Tibial nerve (tissue), 4 donors: ENCODE data around the gene APP.

ENCODE experiments used
- CTCF ChIP-seq, 5 experiments: fragments of 200-600 bp in 3 of 5; fragments of 450-650 bp in 2 of 5; sonication (generic) in 3 of 5; IDR thresholded peaks; one replicate each; pipeline ENCODE4 v1.5.1; 2016 to 2019; ENCODE audit warnings: antibody characterized with exemption in 5 of 5, mild to moderate bottlenecking in 3 of 5, moderate library complexity in 2 of 5
- EP300 ChIP-seq, 2 donors: sonication (generic); formaldehyde crosslinking; IDR thresholded peaks; one replicate each; pipeline ENCODE4 v1.6.1; 2017; ENCODE audit warnings: antibody characterized with exemption in 2 of 2, mild to moderate bottlenecking in 1 of 2
- POLR2A ChIP-seq, 2 donors: fragments of 450-650 bp; IDR thresholded peaks; one replicate each; pipeline ENCODE4 v1.6.1; 2017; ENCODE audit warnings: antibody characterized with exemption in 2 of 2, mild to moderate bottlenecking in 2 of 2, moderate library complexity in 2 of 2

GRCh38 chr21:25895565-25896205 is 274.9 kb downstream of the APP start:
- TF ChIP-seq POLR2A (IDR thresholded peaks at IDR 0.05): no peak
- TF ChIP-seq CTCF (IDR thresholded peaks at IDR 0.05): peak; percentile 46 to 73 (median 58)
- TF ChIP-seq EP300 (IDR thresholded peaks at IDR 0.05): peak in 1 of 2 donors; percentile 40
